H1 (cell line): Measurements from ENCODE around the gene ROR1. TPM values are rescaled to one million over a fixed set of nuclear protein-coding genes. Genes with fewer than 3 reads are reported as not detected.

Experiments
- CTCF ChIA-PET: fragments of 300-600 bp; sonication (Branson Sonifier 250); formaldehyde crosslinking; loops from one replicate; lab custom pipeline; 2021; ENCODE audit not compliant: partially characterized antibody; lab: Charles Lee
- POLR2A ChIA-PET: fragments of 300-600 bp; sonication (Branson Sonifier 250); formaldehyde crosslinking; loops from one replicate; lab custom pipeline; 2021; ENCODE audit warnings: inconsistent platforms; ENCODE audit not compliant: partially characterized antibody; lab: Charles Lee
- DNase-seq, 2 experiments: peaks; one replicate each; pipeline versions ENCODE4 v3.0.0 to v3.0.0-alpha.2; 2010 to 2022; ENCODE audit warnings: low spot score in 2 of 2, low read depth in 1 of 2, mixed read lengths in 1 of 2
- FAIRE-seq: peaks from 2 replicates; lab custom pipeline; 2011; peaks lifted over from hg19 to GRCh38; lab: Jason Lieb, UNC
- H2AFZ ChIP-seq: 2 replicates; pipeline ENCODE4 v1.8.1; 2012; ENCODE audit warnings: low read length, inconsistent platforms
- H2AK5ac ChIP-seq: 2 replicates; pipeline ENCODE4 v1.6.1; 2013; ENCODE audit warnings: low read depth, low read length
- H2BK120ac ChIP-seq: replicated peaks from 2 replicates; pipeline ENCODE3; 2013; ENCODE audit warnings: low read depth, low read length, inconsistent platforms
- H2BK12ac ChIP-seq: 2 replicates; pipeline ENCODE4 v1.6.1; 2013; ENCODE audit warnings: low read depth, low read length
- H2BK15ac ChIP-seq: 2 replicates; pipeline ENCODE4 v1.6.1; 2013; ENCODE audit warnings: low read length
- H2BK20ac ChIP-seq: 2 replicates; pipeline ENCODE4 v1.6.1; 2013; ENCODE audit warnings: low read length
- H2BK5ac ChIP-seq: 2 replicates; pipeline ENCODE4 v1.6.1; 2013; ENCODE audit warnings: low read depth, low read length
- H3K14ac ChIP-seq: 2 replicates; pipeline ENCODE4 v1.6.1; 2013; ENCODE audit warnings: inconsistent platforms; ENCODE audit not compliant: insufficient read length
- H3K18ac ChIP-seq: 2 replicates; pipeline ENCODE4 v1.6.1; 2013; ENCODE audit warnings: low read length; ENCODE audit errors: extremely low read depth
- H3K23ac ChIP-seq: 2 replicates; pipeline ENCODE4 v1.6.1; 2013; ENCODE audit warnings: inconsistent platforms; ENCODE audit not compliant: insufficient read length
- H3K23me2 ChIP-seq: 2 replicates; pipeline ENCODE4 v1.6.1; 2013; ENCODE audit warnings: low read depth, low read length
- H3K27ac ChIP-seq: 2 replicates; pipeline ENCODE4 v1.6.1; 2011; ENCODE audit warnings: low read depth, low read length, inconsistent platforms
- H3K27me3 ChIP-seq, 4 experiments: replicated peaks in 1 of 4; 1 replicate in 1 of 4; 2 replicates in 3 of 4; pipeline versions ENCODE4 v1.6.1 to v1.8.1; 2011 to 2013; ENCODE audit warnings: low read length in 3 of 4, mild to moderate bottlenecking in 3 of 4, inconsistent platforms in 2 of 4, mixed read lengths in 2 of 4, moderate library complexity in 1 of 4; ENCODE audit not compliant: control insufficient read depth in 3 of 4, insufficient read depth in 3 of 4; ENCODE audit errors: extremely low read depth in 1 of 4
- H3K36me3 ChIP-seq, 4 experiments: 2 replicates each; pipeline versions ENCODE4 v1.6.1 to v1.8.1; 2011 to 2013; ENCODE audit warnings: mild to moderate bottlenecking in 4 of 4, low read length in 3 of 4, moderate library complexity in 2 of 4, control low read depth in 1 of 4, inconsistent platforms in 1 of 4; ENCODE audit not compliant: insufficient read depth in 4 of 4, control insufficient read depth in 2 of 4
- H3K4ac ChIP-seq: replicated peaks from 2 replicates; pipeline ENCODE3; 2013; ENCODE audit warnings: low read length, low read depth, mixed read lengths, inconsistent platforms; ENCODE audit not compliant: insufficient read length
- H3K4me1 ChIP-seq, 4 experiments: replicated peaks in 1 of 4; 1 replicate in 1 of 4; 2 replicates in 3 of 4; pipeline versions ENCODE4 v1.6.1 to v1.8.1; 2011 to 2013; ENCODE audit warnings: low read length in 3 of 4, inconsistent platforms in 2 of 4, mixed read lengths in 1 of 4; ENCODE audit not compliant: insufficient read depth in 4 of 4, control insufficient read depth in 3 of 4
- H3K4me2 ChIP-seq, 2 experiments: 2 replicates each; pipeline versions ENCODE4 v1.6.1 to v1.8.1; 2011 to 2013; ENCODE audit warnings: low read depth in 2 of 2, low read length in 2 of 2, control low read depth in 1 of 2, inconsistent platforms in 1 of 2, mild to moderate bottlenecking in 1 of 2; ENCODE audit not compliant: insufficient read depth in 1 of 2
- H3K4me3 ChIP-seq, 4 experiments: fragments of 200-600, 300-600 bp in 1 of 4; sonication (generic), shearing (Covaris generic), sonication (Bioruptor Twin) in 1 of 4; 2 replicates each; pipeline versions ENCODE4 v1.5.1 to v1.8.1; 2011 to 2016; ENCODE audit warnings: low read length in 4 of 4, low read depth in 3 of 4, control low read depth in 2 of 4, inconsistent platforms in 2 of 4, mild to moderate bottlenecking in 2 of 4, mixed read lengths in 1 of 4, moderate library complexity in 1 of 4; ENCODE audit not compliant: insufficient read depth in 2 of 4; ENCODE audit errors: extremely low read depth in 1 of 4
- H3K56ac ChIP-seq: replicated peaks from 2 replicates; pipeline ENCODE3; 2013; ENCODE audit warnings: low read depth, mild to moderate bottlenecking, mixed read lengths, low read length, inconsistent platforms; ENCODE audit not compliant: insufficient read length
- H3K79me1 ChIP-seq: 2 replicates; pipeline ENCODE4 v1.6.1; 2013; ENCODE audit warnings: low read depth, low read length, control low read depth
- H3K79me2 ChIP-seq, 2 experiments: 2 replicates each; pipeline versions ENCODE4 v1.6.1 to v1.8.1; 2012 to 2013; ENCODE audit warnings: low read length in 2 of 2, mild to moderate bottlenecking in 2 of 2, inconsistent platforms in 1 of 2; ENCODE audit not compliant: insufficient read depth in 2 of 2, control insufficient read depth in 1 of 2
- H3K9ac ChIP-seq, 4 experiments: replicated peaks in 1 of 4; 1 replicate in 1 of 4; 2 replicates in 3 of 4; pipeline versions ENCODE4 v1.6.1 to v1.8.1; 2011 to 2013; ENCODE audit warnings: low read depth in 3 of 4, low read length in 3 of 4, control low read depth in 2 of 4, mild to moderate bottlenecking in 2 of 4, moderate library complexity in 2 of 4, inconsistent platforms in 1 of 4; ENCODE audit errors: extremely low read depth in 1 of 4
- H3K9me3 ChIP-seq, 2 experiments: 2 replicates each; pipeline versions ENCODE4 v1.6.1 to v1.8.1; 2012 to 2013; ENCODE audit warnings: mild to moderate bottlenecking in 2 of 2, moderate library complexity in 2 of 2, control low read depth in 1 of 2, inconsistent platforms in 1 of 2, low read depth in 1 of 2, low read length in 1 of 2, mixed read lengths in 1 of 2; ENCODE audit not compliant: insufficient read depth in 2 of 2
- H4K20me1 ChIP-seq, 2 experiments: replicated peaks in 1 of 2; 2 replicates each; pipeline versions ENCODE3 to v1.8.1; 2011 to 2013; ENCODE audit warnings: inconsistent platforms in 2 of 2, low read length in 2 of 2, mild to moderate bottlenecking in 1 of 2; ENCODE audit not compliant: insufficient read depth in 2 of 2, control insufficient read depth in 1 of 2
- H4K5ac ChIP-seq: 2 replicates; pipeline ENCODE4 v1.6.1; 2013; ENCODE audit warnings: low read length, low read depth, mixed read lengths, inconsistent platforms; ENCODE audit not compliant: insufficient read length
- H4K8ac ChIP-seq: 2 replicates; pipeline ENCODE4 v1.8.0; 2013; ENCODE audit warnings: mild to moderate bottlenecking, moderate library complexity, low read length, inconsistent platforms; ENCODE audit not compliant: insufficient read depth; ENCODE audit errors: extremely low read depth
- H4K91ac ChIP-seq: replicated peaks from 2 replicates; pipeline ENCODE3; 2013; ENCODE audit warnings: low read length, mixed read lengths, inconsistent platforms; ENCODE audit not compliant: insufficient read length
- ATF2 ChIP-seq: IDR thresholded peaks from 2 replicates; pipeline ENCODE4 v1.6.1; 2012; ENCODE audit warnings: low read length, inconsistent platforms
- NANOG ChIP-seq: IDR thresholded peaks from 2 replicates; pipeline ENCODE4 v1.6.1; 2011; ENCODE audit warnings: low read length, low read depth, mild to moderate bottlenecking, inconsistent platforms; ENCODE audit not compliant: insufficient read depth, poor library complexity, severe bottlenecking
- SP1 ChIP-seq: IDR thresholded peaks from 2 replicates; pipeline ENCODE4 v1.6.1; 2011; ENCODE audit warnings: low read depth, low read length
- TEAD4 ChIP-seq: IDR thresholded peaks from 2 replicates; pipeline ENCODE4 v1.6.1; 2012; ENCODE audit warnings: low read depth, low read length, inconsistent platforms, mixed read lengths
- WGBS, 2 experiments: shearing (Covaris generic) in 1 of 2; methylation state at CpG; one replicate each; pipeline versions ENCODE4 v1.1.6 to v1.1.7; 2013 to 2015; ENCODE audit warnings: low lambda C conversion rate in 2 of 2, mixed read lengths in 2 of 2, inconsistent platforms in 1 of 2, low coverage in 1 of 2, missing lambda C conversion rate in 1 of 2; ENCODE audit not compliant: insufficient replicate concordance in 2 of 2, insufficient coverage in 1 of 2, insufficient read length in 1 of 2; ENCODE audit errors: extremely low coverage in 1 of 2, missing lambda C conversion rate in 1 of 2; 5-methylcytosine and 5-hydroxymethylcytosine counted together
- polyA plus RNA-seq, 7 experiments: library from polyadenylated mRNA; depleted of rRNA in 3 of 7; stranded (reverse) in 5 of 7; unstranded in 2 of 7; fragments of >200 nt in 5 of 7; fragments of 200-250 nt in 2 of 7; gene quantifications; 1 replicate in 5 of 7; 2 replicates in 1 of 7; 4 replicates in 1 of 7; pipeline versions ENCODE4 v1.2.1 to v1.2.3, GENCODE V29; 2011 to 2013; ENCODE audit warnings: missing spikeins in 2 of 7, mixed read lengths in 2 of 7
- total RNA-seq: library from RNA; stranded (reverse); fragmentation: NEBNext Ultra II Directional; extraction: Animal tissue kit (Norgen Biotek cat#: 25700); gene quantifications from 2 replicates; pipeline ENCODE4 v1.2.1, GENCODE V29; 2021

Gene ROR1
- total and polyA plus RNA-seq, 2 of the 8 experiments (the other 6 are each of a cell fraction or from before 2014, with no cell fraction given): 33.6 to 73.6 TPM

GRCh38 chr1:64114012-64114525, 340.3 kb downstream of the ROR1 start:
- Histone ChIP-seq H4K91ac (no peak overlapping the region), H3K79me2 (peaks cover 0 to 8% of the 10 kb centered on the region in 2 experiments; a peak in 1 of 4 replicates), H2BK15ac (no peak overlapping the region), H4K5ac (no peak overlapping the region), H3K27ac (no peak overlapping the region), H3K79me1 (no peaks in the 10 kb centered on the region; the same call in 1 of the 2 replicates), H3K23ac (no peak overlapping the region), H3K18ac (no peak overlapping the region), H4K8ac (no peak overlapping the region), H2AFZ (no peak overlapping the region), H4K20me1 (peaks cover 2 to 4% of the 10 kb centered on the region in 2 experiments), H2BK12ac (no peak overlapping the region), H3K4me1 (peaks cover 0 to 8% (median under 1%) of the 10 kb centered on the region in 4 experiments; a peak in 3 of 7 replicates), H2AK5ac (no peak overlapping the region), H3K27me3 (no peaks in the 10 kb centered on the region), H3K56ac (no peak overlapping the region), H3K23me2 (no peaks in the 10 kb centered on the region), H3K9me3 (no peaks in the 10 kb centered on the region), H3K14ac (no peak overlapping the region), H3K4me2 (no peak overlapping the region), H3K9ac (no peak overlapping the region), H3K4ac (no peak overlapping the region), H3K36me3 (no peaks in the 10 kb centered on the region), H2BK5ac (no peak overlapping the region), H2BK20ac (no peak overlapping the region), H2BK120ac (no peak overlapping the region), H3K4me3 (no peak overlapping the region)
- ChIA-PET CTCF (interaction anchor here (0.5 to 3.1 kb wide), 3 partner anchors 23 to 667 kb away, joined by 3 to 12 read pairs (median 5); no protein-coding TSS in a partner anchor), POLR2A (interaction anchor here (0.5 kb wide), 1 partner anchor 9 kb away, joined by 3 read pairs; no protein-coding TSS in a partner anchor)
- DNase-seq (no peak), FAIRE-seq (no peak)
- 90% methylated on average over 5 of the region's 5 CpGs; no CpG with 5 or more reads in 1 of the 2 experiments for WGBS, 2 experiments
- TF ChIP-seq SP1: no peak
- TF ChIP-seq TEAD4: no peak
- TF ChIP-seq NANOG: no peak
- TF ChIP-seq ATF2: no peak
